H9 (cell line): ENCODE data around the gene SDC4. TPM values are rescaled to one million over a fixed set of nuclear protein-coding genes. Genes with fewer than 3 reads are reported as not detected.

Experiments
- DNase-seq: peaks from one replicate; pipeline ENCODE4 v3.0.0-alpha.2; 2017
- H2AFZ ChIP-seq: one replicate; pipeline ENCODE4 v1.6.1; 2013; ENCODE audit warnings: mild to moderate bottlenecking, low read length, control low read depth, moderate library complexity
- H2AK5ac ChIP-seq: 2 replicates; pipeline ENCODE4 v1.6.1; 2013; ENCODE audit warnings: low read length, control low read depth, mixed read lengths; ENCODE audit not compliant: insufficient read length
- H2BK120ac ChIP-seq: one replicate; pipeline ENCODE4 v1.6.1; 2013; ENCODE audit warnings: low read depth, mild to moderate bottlenecking, low read length, control low read depth, inconsistent platforms; ENCODE audit not compliant: poor library complexity, severe bottlenecking
- H2BK12ac ChIP-seq: 2 replicates; pipeline ENCODE4 v1.6.1; 2013; ENCODE audit warnings: low read length, control low read depth, mixed read lengths, low read depth; ENCODE audit not compliant: insufficient read length
- H2BK15ac ChIP-seq: 2 replicates; pipeline ENCODE4 v1.6.1; 2013; ENCODE audit warnings: low read depth, low read length, control low read depth
- H2BK20ac ChIP-seq: one replicate; pipeline ENCODE4 v1.6.1; 2013; ENCODE audit warnings: low read depth, mild to moderate bottlenecking, low read length, control low read depth, inconsistent platforms; ENCODE audit not compliant: poor library complexity, severe bottlenecking
- H2BK5ac ChIP-seq: 2 replicates; pipeline ENCODE4 v1.6.1; 2013; ENCODE audit warnings: low read length, control low read depth, mixed read lengths; ENCODE audit not compliant: insufficient read length
- H3K14ac ChIP-seq: 2 replicates; pipeline ENCODE4 v1.6.1; 2013; ENCODE audit warnings: low read length, control low read depth; ENCODE audit not compliant: insufficient read depth
- H3K18ac ChIP-seq: 2 replicates; pipeline ENCODE4 v1.6.1; 2013; ENCODE audit warnings: low read depth, mild to moderate bottlenecking, mixed read lengths, low read length, control low read depth; ENCODE audit not compliant: insufficient read length
- H3K23ac ChIP-seq: 2 replicates; pipeline ENCODE4 v1.6.1; 2013; ENCODE audit warnings: low read length, control low read depth, mixed read lengths, low read depth; ENCODE audit not compliant: insufficient read length
- H3K23me2 ChIP-seq: 2 replicates; pipeline ENCODE4 v1.6.1; 2013; ENCODE audit warnings: low read depth, mild to moderate bottlenecking, mixed read lengths, low read length, control low read depth; ENCODE audit not compliant: insufficient read length, poor library complexity, severe bottlenecking
- H3K27ac ChIP-seq: 2 replicates; pipeline ENCODE4 v1.5.1; 2013; ENCODE audit warnings: low read length, control low read depth, mixed read lengths, low read depth; ENCODE audit not compliant: insufficient read length
- H3K27me3 ChIP-seq: 2 replicates; pipeline ENCODE4 v1.6.1; 2013; ENCODE audit warnings: low read length, control low read depth, inconsistent platforms; ENCODE audit not compliant: insufficient read depth
- H3K4ac ChIP-seq: 2 replicates; pipeline ENCODE4 v1.6.1; 2013; ENCODE audit warnings: low read depth, mild to moderate bottlenecking, control low read depth, inconsistent platforms, low read length, moderate library complexity
- H3K4me1 ChIP-seq: 2 replicates; pipeline ENCODE4 v1.6.1; 2013; ENCODE audit warnings: low read length, control low read depth, inconsistent platforms; ENCODE audit not compliant: insufficient read depth
- H3K4me2 ChIP-seq: 2 replicates; pipeline ENCODE4 v1.6.1; 2013; ENCODE audit warnings: low read length, control low read depth, mixed read lengths; ENCODE audit not compliant: insufficient read length, insufficient read depth
- H3K56ac ChIP-seq: 2 replicates; pipeline ENCODE4 v1.6.1; 2013; ENCODE audit warnings: low read depth, mild to moderate bottlenecking, mixed read lengths, low read length, control low read depth; ENCODE audit not compliant: insufficient read length
- H3K79me1 ChIP-seq: 2 replicates; pipeline ENCODE4 v1.6.1; 2013; ENCODE audit warnings: low read depth, mild to moderate bottlenecking, moderate library complexity, low read length, control low read depth, inconsistent platforms; ENCODE audit not compliant: insufficient read depth, poor library complexity, severe bottlenecking
- H3K79me2 ChIP-seq: 2 replicates; pipeline ENCODE4 v1.6.1; 2013; ENCODE audit warnings: low read length, control low read depth, inconsistent platforms; ENCODE audit not compliant: insufficient read depth
- H3K9ac ChIP-seq: 2 replicates; pipeline ENCODE4 v1.6.1; 2013; ENCODE audit warnings: low read length, control low read depth, mixed read lengths; ENCODE audit not compliant: insufficient read length; ENCODE audit errors: extremely low read depth
- H3K9me3 ChIP-seq: one replicate; pipeline ENCODE4 v1.6.1; 2013; ENCODE audit warnings: low read depth, low read length, inconsistent platforms; ENCODE audit not compliant: control insufficient read depth
- H3T11ph ChIP-seq: one replicate; pipeline ENCODE4 v1.6.1; 2013; ENCODE audit warnings: mild to moderate bottlenecking, low read length, control low read depth, inconsistent platforms
- H4K20me1 ChIP-seq: one replicate; pipeline ENCODE4 v1.6.1; 2013; ENCODE audit not compliant: control insufficient read depth, insufficient read length, insufficient read depth
- H4K5ac ChIP-seq: 2 replicates; pipeline ENCODE4 v1.6.1; 2013; ENCODE audit warnings: low read depth, mild to moderate bottlenecking, mixed read lengths, low read length, control low read depth; ENCODE audit not compliant: insufficient read length
- H4K8ac ChIP-seq: replicated peaks from 2 replicates; pipeline ENCODE4 v1.6.1; 2013; ENCODE audit warnings: low read length, control low read depth, mixed read lengths, low read depth; ENCODE audit not compliant: insufficient read length
- H4K91ac ChIP-seq: 2 replicates; pipeline ENCODE4 v1.6.1; 2013; ENCODE audit warnings: low read depth, mild to moderate bottlenecking, moderate library complexity, mixed read lengths, low read length, control low read depth; ENCODE audit not compliant: insufficient read length
- H3K27ac Mint-ChIP-seq, 3 experiments: 2 replicates in 2 of 3; 3 replicates in 1 of 3; pipeline ENCODE4 v1.8.0; 2020 to 2021; ENCODE audit warnings: mixed read lengths in 3 of 3, mild to moderate bottlenecking in 1 of 3, moderate library complexity in 1 of 3
- H3K27me3 Mint-ChIP-seq: 2 replicates; pipeline ENCODE4 v1.8.0; 2021; ENCODE audit warnings: low read depth, mild to moderate bottlenecking, moderate library complexity, mixed read lengths
- H3K36me3 Mint-ChIP-seq, 3 experiments: 2 replicates in 2 of 3; 3 replicates in 1 of 3; pipeline ENCODE4 v1.8.0; 2020 to 2021; ENCODE audit warnings: low read depth in 3 of 3, mixed read lengths in 3 of 3; ENCODE audit not compliant: insufficient read depth in 1 of 3
- H3K4me1 Mint-ChIP-seq, 2 experiments: 2 replicates each; pipeline ENCODE4 v1.8.0; 2020; ENCODE audit warnings: mixed read lengths in 2 of 2
- H3K4me3 Mint-ChIP-seq, 2 experiments: 2 replicates in 1 of 2; 3 replicates in 1 of 2; pipeline ENCODE4 v1.8.0; 2020 to 2021; ENCODE audit warnings: mild to moderate bottlenecking in 2 of 2, mixed read lengths in 2 of 2, moderate library complexity in 1 of 2
- H3K9me3 Mint-ChIP-seq, 2 experiments: 2 replicates in 1 of 2; 3 replicates in 1 of 2; pipeline ENCODE4 v1.8.0; 2020; ENCODE audit warnings: mild to moderate bottlenecking in 2 of 2, mixed read lengths in 2 of 2, moderate library complexity in 1 of 2
- total RNA-seq: library from RNA; stranded (reverse); gene quantifications from 2 replicates; pipeline ENCODE4 v1.2.1, GENCODE V29; 2021
- TF ChIP-seq, protein P1 (sequence below): fragments of 200-600 bp; sonication (generic); conservative IDR thresholded peaks from 3 replicates; pipeline ENCODE4 v1.8.0; 2021; ENCODE audit warnings: antibody characterized with exemption, mild to moderate bottlenecking

SDC4 gene
- total RNA-seq, 1 experiment from 2014 or later = 50.7 TPM

DNA sequence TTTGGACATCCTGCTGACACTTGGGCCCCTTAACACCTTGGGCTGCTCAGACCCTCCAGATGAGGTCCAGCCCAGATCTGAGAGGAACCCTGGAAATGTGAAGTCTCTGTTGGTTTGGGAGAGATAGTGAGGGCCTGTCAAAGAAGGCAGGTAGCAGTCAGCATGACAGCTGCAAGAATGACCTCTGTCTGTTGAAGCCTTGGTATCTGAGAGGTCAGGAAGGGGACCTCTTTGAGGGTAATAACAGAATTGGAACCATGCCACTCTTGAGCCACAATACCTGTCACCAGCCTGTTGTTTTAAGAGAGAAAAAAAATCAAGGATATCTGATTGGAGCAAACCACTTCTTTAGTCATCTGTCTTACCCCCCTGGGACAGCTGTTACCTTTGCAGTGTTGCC, 18.9 kb upstream of the SDC4 start:
- no peak overlapping the region for H3K14ac ChIP-seq
- no peak overlapping the region for H4K5ac ChIP-seq
- no peaks in the 10 kb centered on the region for H3K27me3 ChIP-seq
- H3K18ac ChIP-seq = no peak overlapping the region
- H3K9ac ChIP-seq = no peak overlapping the region
- no peak overlapping the region for H2AK5ac ChIP-seq
- peaks cover 6% of the 10 kb centered on the region; the same call in 1 of the 2 replicates for H3K4me1 ChIP-seq
- peaks cover 9 to 10% of the 10 kb centered on the region in 2 experiments for H3K4me1 Mint-ChIP-seq
- DNase-seq = no peak
- H2BK5ac ChIP-seq = no peak overlapping the region
- no peak overlapping the region for H2BK20ac ChIP-seq
- peaks cover under 1% of the 10 kb centered on the region; the same call in 1 of the 2 replicates for H3K27me3 Mint-ChIP-seq
- H3K27ac Mint-ChIP-seq = no peak overlapping the region
- H3K36me3 Mint-ChIP-seq = peaks cover 6 to 35% (median 20%) of the 10 kb centered on the region in 3 experiments; a peak in 6 of 7 replicates
- no peaks in the 10 kb centered on the region for H3K9me3 ChIP-seq
- no peak overlapping the region for H2BK120ac ChIP-seq
- H3K79me1 ChIP-seq = peaks cover 2% of the 10 kb centered on the region
- no peaks in the 10 kb centered on the region for H3K9me3 Mint-ChIP-seq
- H4K20me1 ChIP-seq = no peaks in the 10 kb centered on the region
- H2BK15ac ChIP-seq = no peak overlapping the region
- TF ChIP-seq, protein P1, sequence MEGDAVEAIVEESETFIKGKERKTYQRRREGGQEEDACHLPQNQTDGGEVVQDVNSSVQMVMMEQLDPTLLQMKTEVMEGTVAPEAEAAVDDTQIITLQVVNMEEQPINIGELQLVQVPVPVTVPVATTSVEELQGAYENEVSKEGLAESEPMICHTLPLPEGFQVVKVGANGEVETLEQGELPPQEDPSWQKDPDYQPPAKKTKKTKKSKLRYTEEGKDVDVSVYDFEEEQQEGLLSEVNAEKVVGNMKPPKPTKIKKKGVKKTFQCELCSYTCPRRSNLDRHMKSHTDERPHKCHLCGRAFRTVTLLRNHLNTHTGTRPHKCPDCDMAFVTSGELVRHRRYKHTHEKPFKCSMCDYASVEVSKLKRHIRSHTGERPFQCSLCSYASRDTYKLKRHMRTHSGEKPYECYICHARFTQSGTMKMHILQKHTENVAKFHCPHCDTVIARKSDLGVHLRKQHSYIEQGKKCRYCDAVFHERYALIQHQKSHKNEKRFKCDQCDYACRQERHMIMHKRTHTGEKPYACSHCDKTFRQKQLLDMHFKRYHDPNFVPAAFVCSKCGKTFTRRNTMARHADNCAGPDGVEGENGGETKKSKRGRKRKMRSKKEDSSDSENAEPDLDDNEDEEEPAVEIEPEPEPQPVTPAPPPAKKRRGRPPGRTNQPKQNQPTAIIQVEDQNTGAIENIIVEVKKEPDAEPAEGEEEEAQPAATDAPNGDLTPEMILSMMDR = no peak
- H3K23ac ChIP-seq = no peak overlapping the region
- H3K56ac ChIP-seq = no peak overlapping the region
- H3T11ph ChIP-seq = no peak overlapping the region
- no peak overlapping the region for H3K4ac ChIP-seq
- no peak overlapping the region for H4K91ac ChIP-seq
- no peak overlapping the region for H2BK12ac ChIP-seq
- H3K79me2 ChIP-seq = no peaks in the 10 kb centered on the region; the same call in 1 of the 2 replicates
- no peak overlapping the region for H3K4me3 Mint-ChIP-seq
- no peak overlapping the region for H3K4me2 ChIP-seq
- H2AFZ ChIP-seq = no peak overlapping the region
- no peak overlapping the region for H4K8ac ChIP-seq
- no peak overlapping the region for H3K27ac ChIP-seq
- peaks cover 9% of the 10 kb centered on the region for H3K23me2 ChIP-seq
